Upper lobe of right lung (tissue), 1 donor: ENCODE results near the gene SMCO1. TPM values are rescaled to one million over a fixed set of nuclear protein-coding genes. Genes with fewer than 3 reads are reported as not detected.
"Not testable (repeated sequence)": the region's sequence is repeated elsewhere in the genome, so short reads cannot be mapped to it uniquely, and the experiment has no call there.

ENCODE experiments used
- ATAC-seq: fragments of 200-7000 bp; cut with Tn5 transposase; one replicate; pipeline ENCODE4 v1.9.1; 2020; ENCODE audit warnings: mild to moderate bottlenecking, moderate library complexity
- DNase-seq: peaks from one replicate; pipeline ENCODE4 v3.0.0-alpha.2; 2020
- H3K27ac ChIP-seq: fragments of 200-600 bp; one replicate; pipeline ENCODE4 v1.8.0; 2022
- H3K27me3 ChIP-seq: fragments of 200-600 bp; one replicate; pipeline ENCODE4 v1.8.0; 2022; ENCODE audit warnings: mild to moderate bottlenecking
- H3K36me3 ChIP-seq: fragments of 200-600 bp; one replicate; pipeline ENCODE4 v1.8.0; 2022
- H3K4me1 ChIP-seq: fragments of 200-600 bp; one replicate; pipeline ENCODE4 v1.8.0; 2022
- H3K4me3 ChIP-seq: fragments of 200-600 bp; one replicate; pipeline ENCODE4 v1.8.0; 2022; ENCODE audit warnings: mild to moderate bottlenecking
- H3K9me3 ChIP-seq: fragments of 200-600 bp; one replicate; pipeline ENCODE4 v1.8.0; 2022
- CTCF ChIP-seq: fragments of 200-600 bp; IDR thresholded peaks from one replicate; pipeline ENCODE4 v1.8.0; 2022; ENCODE audit warnings: antibody characterized with exemption
- intact Hi-C: fragments of 100-400 bp; cut with DNase I; formaldehyde crosslinking; loops from one replicate; pipeline ENCODE4 v1.11.0; 2022
- total RNA-seq: library from RNA; stranded (reverse); fragmentation: NEBNext Ultra II Directional; extraction: Animal tissue kit (Norgen Biotek cat#: 25700); gene quantifications from one replicate; pipeline ENCODE4 v1.2.1, GENCODE V29; 2021
- donor health status: DM: no; HTN: yes; CAD: no; lungs with severe emphysema.

The SMCO1 gene
- total RNA-seq, 1 donor from 2014 or later = not detected

DNA sequence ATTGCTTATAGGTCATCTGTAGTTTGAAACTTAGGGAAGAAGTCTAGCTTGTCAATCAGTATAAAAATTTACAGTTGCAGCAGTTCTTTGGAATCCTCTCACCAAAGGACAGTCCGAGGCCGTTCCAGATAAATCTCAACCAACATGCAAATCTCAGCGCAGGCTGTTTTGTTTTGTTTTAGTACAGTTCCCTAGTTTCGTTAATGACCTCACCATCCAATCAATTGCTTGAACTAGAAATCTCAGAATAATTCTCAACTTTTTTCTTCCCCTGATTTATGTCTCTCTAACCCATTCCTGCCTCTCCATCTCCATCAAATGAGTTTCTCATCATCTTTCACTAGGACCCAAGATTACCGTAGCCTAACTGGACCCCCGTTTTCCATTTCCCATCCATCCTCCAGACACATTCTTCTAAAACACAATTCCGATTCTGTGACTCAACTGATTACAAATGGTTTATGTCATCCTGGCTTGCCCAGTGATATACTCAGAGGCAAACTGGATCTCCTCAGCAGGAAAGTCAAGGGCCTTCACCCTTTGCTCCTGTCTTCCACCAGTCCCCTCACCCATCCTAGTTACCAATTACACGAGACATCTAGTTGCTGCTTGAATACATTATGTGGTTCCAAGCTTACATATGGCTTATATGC, 1.3 kb downstream of the SMCO1 start:
- intact Hi-C loops = no loop called here
- no peak for ATAC-seq

GRCh38 chr3:196511646-196512425, 3.3 kb downstream of the SMCO1 start:
- intact Hi-C loops = not testable (repeated sequence)

More for the DNA sequence above, 1.3 kb downstream of the SMCO1 start:
- H3K9me3 ChIP-seq = peaks cover 4% of the 10 kb centered on the region
- H3K27ac ChIP-seq = no peak overlapping the region
- no peak overlapping the region for H3K4me3 ChIP-seq
- H3K4me1 ChIP-seq = no peaks in the 10 kb centered on the region
- no peak for TF ChIP-seq CTCF
- no peaks in the 10 kb centered on the region for H3K27me3 ChIP-seq
- DNase-seq = no peak
- no peaks in the 10 kb centered on the region for H3K36me3 ChIP-seq

GRCh38 chr3:196511108-196511507, 4.0 kb downstream of the SMCO1 start:
- H3K4me1 ChIP-seq, H3K27ac ChIP-seq, DNase-seq, ATAC-seq, intact Hi-C loops, H3K27me3 ChIP-seq, H3K9me3 ChIP-seq, H3K4me3 ChIP-seq, H3K36me3 ChIP-seq: not testable (repeated sequence)

More at GRCh38 chr3:196511646-196512425, 3.3 kb downstream of the SMCO1 start:
- ATAC-seq, H3K9me3 ChIP-seq, H3K27me3 ChIP-seq, H3K36me3 ChIP-seq, DNase-seq, H3K4me3 ChIP-seq, H3K4me1 ChIP-seq, H3K27ac ChIP-seq: not testable (repeated sequence)

DNA sequence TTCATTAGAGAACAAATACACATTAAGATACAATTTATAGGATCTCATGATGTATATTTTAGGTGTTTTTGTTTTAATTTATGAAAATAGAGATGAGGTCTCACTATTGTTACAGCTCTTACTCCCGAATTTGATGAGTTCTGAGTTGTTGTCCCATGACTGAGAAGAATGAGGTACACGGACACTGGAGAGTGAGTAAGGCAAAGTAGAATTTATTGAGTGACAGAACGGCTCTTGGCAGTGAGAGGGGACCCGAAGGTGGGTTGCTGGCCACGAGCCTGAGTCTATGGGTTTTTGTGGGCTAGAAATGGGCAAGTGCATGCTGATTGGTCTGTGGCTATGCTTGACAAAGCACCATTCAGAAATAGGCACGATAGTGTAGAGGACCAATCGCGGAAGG, 8.5 kb downstream of the SMCO1 start:
- TF ChIP-seq CTCF = no peak
- Histone ChIP-seq H3K4me1 (no peaks in the 10 kb centered on the region), H3K9me3 (no peaks in the 10 kb centered on the region), H3K27me3 (no peaks in the 10 kb centered on the region), H3K27ac (no peak overlapping the region), H3K36me3 (no peaks in the 10 kb centered on the region), H3K4me3 (no peak overlapping the region)
- no peak for ATAC-seq
- intact Hi-C loops = no loop called here
- no peak for DNase-seq

DNA sequence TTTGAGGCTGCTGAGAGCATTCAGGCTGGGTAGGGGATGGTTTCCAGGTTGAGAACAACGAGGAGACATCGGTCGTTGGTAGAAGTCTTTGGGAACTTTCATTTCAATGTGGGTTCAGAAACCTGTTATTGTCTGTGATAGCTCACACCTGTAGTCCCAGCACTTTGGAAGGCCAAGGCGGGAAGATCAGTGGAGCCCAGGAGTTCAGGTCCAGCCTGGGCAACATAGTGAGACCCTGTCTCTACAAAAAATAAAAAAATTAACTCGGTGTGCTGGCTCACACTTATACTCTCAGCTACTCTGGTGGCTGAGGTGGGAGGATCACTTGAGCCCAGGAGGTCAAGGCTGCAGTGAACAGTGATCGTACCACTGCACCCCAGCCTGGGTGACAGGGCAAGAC, 10.6 kb downstream of the SMCO1 start:
- Histone ChIP-seq H3K27me3 (no peaks in the 10 kb centered on the region), H3K4me3 (no peak overlapping the region), H3K27ac (peak overlapping the region; percentile 97), H3K4me1 (peaks cover 18% of the 10 kb centered on the region), H3K36me3 (no peaks in the 10 kb centered on the region), H3K9me3 (no peaks in the 10 kb centered on the region)
- ATAC-seq = no peak
- intact Hi-C loops = no loop called here
- TF ChIP-seq CTCF = no peak
- DNase-seq = no peak

- Histone ChIP-seq H3K27ac (peak overlapping the region; percentile 97), H3K4me1 (peaks cover 20% of the 10 kb centered on the region), H3K4me3 (peak overlapping the region; percentile 92)
- H3K27me3 ChIP-seq, ATAC-seq, H3K9me3 ChIP-seq, intact Hi-C loops, H3K36me3 ChIP-seq, DNase-seq: not testable (repeated sequence)
These were observed 11.1 kb downstream of the SMCO1 start for GRCh38 chr3:196504077-196504398.

DNA sequence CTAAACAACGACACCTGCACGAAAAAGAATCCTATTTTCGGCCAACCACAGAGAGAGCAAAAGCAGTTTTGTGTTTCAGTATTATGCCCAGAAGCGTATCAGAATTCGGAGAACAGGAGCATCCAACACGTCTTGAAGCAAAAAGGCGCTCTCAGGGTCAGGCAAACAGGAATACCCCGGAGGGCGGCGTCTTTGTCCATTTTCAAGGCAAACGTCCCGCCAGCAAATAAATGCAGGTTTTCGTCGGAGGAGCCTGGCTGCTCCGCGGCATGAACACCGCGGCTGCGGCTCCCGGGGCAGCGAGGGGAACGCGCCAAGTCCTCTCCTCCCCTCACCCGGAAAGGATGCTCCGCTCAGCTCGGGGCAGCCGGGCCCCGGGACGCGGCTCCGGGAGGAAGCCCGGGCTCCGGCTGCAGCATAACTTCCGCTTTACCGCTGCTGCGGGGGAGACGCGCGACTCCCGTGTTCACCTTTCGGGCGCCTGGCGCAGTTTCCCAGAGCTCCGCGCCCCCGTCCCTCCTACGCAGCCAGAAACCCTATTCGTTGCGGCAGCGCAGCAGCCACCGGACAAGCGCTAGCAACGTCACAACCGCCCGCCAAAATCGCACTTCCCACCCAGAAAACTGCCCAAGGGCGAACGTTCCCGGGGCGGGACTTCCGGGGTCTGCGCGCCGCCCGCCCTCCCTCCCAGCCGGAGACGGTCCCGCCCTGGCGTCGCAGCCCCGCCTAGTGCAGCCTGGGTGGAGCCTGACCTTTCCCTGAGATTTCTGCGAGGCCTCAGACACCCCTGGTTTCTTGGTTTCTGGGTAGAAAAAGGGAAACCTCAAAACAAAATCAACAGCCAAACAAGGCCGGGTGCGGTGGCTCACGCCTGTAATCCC, 11.7 kb downstream of the SMCO1 start, which contains the start of gene RNF168:
RNF168 (minus strand) TSS at position 573 of the 881 bp plus-strand sequence. CDS start 595 bp downstream, outside the sequence.
- intact Hi-C loops = no loop called here
- no peaks in the 10 kb centered on the region for H3K9me3 ChIP-seq

More for the DNA sequence above, 11.7 kb downstream of the SMCO1 start, which contains the start of gene RNF168:
- ATAC-seq (peak; percentile 97), DNase-seq (peak; percentile 98)
- H3K4me1 ChIP-seq = peaks cover 20% of the 10 kb centered on the region
- peak within 1 kb of the TSS; percentile 97 for H3K27ac ChIP-seq
- peak within 1 kb of the TSS; percentile 92 for H3K4me3 ChIP-seq
- TF ChIP-seq CTCF = no peak
- no peaks in the 10 kb centered on the region for H3K36me3 ChIP-seq
- H3K27me3 ChIP-seq = no peaks in the 10 kb centered on the region
